Neural crest cell (in vitro differentiated cells): ENCODE data around the gene IL13RA2. TPM values are rescaled to one million over a fixed set of nuclear protein-coding genes. Genes with fewer than 3 reads are reported as not detected.

Source experiments
- DNase-seq: peaks from one replicate; pipeline ENCODE4 v3.0.0; 2021; ENCODE audit warnings: low read depth, mixed read lengths, low spot score
- H3K27ac Mint-ChIP-seq: one replicate; pipeline ENCODE4 v1.8.0; 2021; ENCODE audit warnings: mild to moderate bottlenecking, mixed read lengths; ENCODE audit not compliant: unreplicated experiment
- H3K27me3 Mint-ChIP-seq: 2 replicates; pipeline ENCODE4 v1.8.0; 2021; ENCODE audit warnings: low read depth, mild to moderate bottlenecking, mixed read lengths
- H3K36me3 Mint-ChIP-seq: 2 replicates; pipeline ENCODE4 v1.8.0; 2021; ENCODE audit warnings: low read depth, mild to moderate bottlenecking, mixed read lengths
- H3K4me1 Mint-ChIP-seq: 2 replicates; pipeline ENCODE4 v1.8.0; 2021; ENCODE audit warnings: mixed read lengths
- H3K4me3 Mint-ChIP-seq: one replicate; pipeline ENCODE4 v1.8.0; 2021; ENCODE audit warnings: mild to moderate bottlenecking, mixed read lengths
- H3K9me3 Mint-ChIP-seq: 2 replicates; pipeline ENCODE4 v1.8.0; 2021; ENCODE audit warnings: mixed read lengths
- total RNA-seq: library from RNA; stranded (reverse); gene quantifications from 2 replicates; pipeline ENCODE4 v1.2.1, GENCODE V29; 2021
- TF ChIP-seq, protein P1 (sequence below): fragments of 200-600 bp; sonication (generic); conservative IDR thresholded peaks from 2 replicates; pipeline ENCODE4 v1.5.0; 2021; ENCODE audit warnings: antibody characterized with exemption, mild to moderate bottlenecking

Gene IL13RA2
- total RNA-seq, 1 donor from 2014 or later, result 0.51 TPM

DNA sequence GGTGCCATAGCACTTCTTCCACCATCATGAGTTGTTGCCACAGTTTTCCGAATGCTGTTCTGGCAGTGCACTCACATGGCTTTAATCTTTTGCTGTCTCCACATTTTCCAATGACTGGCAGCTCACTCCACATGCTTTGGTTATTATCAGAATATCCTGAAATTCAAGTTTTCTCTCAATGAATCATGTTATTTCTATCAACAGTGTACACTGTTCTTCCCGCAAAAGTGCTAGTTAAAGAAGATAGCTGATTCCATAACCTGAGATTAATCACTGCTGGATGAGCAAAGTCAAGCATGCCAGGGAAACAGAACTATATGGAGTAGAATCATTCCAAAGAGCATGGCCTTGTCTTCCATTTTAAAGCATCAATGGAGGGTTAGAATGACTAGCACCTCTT is 14.6 kb upstream of the IL13RA2 start:
- H3K4me1 Mint-ChIP-seq, result no peaks in the 10 kb centered on the region
- DNase-seq, result no peak
- H3K27ac Mint-ChIP-seq, result no peak overlapping the region
- H3K27me3 Mint-ChIP-seq, result no peaks in the 10 kb centered on the region
- peaks cover 2% of the 10 kb centered on the region for H3K9me3 Mint-ChIP-seq
- H3K36me3 Mint-ChIP-seq, result no peaks in the 10 kb centered on the region
- no peak overlapping the region for H3K4me3 Mint-ChIP-seq
- TF ChIP-seq, protein P1, sequence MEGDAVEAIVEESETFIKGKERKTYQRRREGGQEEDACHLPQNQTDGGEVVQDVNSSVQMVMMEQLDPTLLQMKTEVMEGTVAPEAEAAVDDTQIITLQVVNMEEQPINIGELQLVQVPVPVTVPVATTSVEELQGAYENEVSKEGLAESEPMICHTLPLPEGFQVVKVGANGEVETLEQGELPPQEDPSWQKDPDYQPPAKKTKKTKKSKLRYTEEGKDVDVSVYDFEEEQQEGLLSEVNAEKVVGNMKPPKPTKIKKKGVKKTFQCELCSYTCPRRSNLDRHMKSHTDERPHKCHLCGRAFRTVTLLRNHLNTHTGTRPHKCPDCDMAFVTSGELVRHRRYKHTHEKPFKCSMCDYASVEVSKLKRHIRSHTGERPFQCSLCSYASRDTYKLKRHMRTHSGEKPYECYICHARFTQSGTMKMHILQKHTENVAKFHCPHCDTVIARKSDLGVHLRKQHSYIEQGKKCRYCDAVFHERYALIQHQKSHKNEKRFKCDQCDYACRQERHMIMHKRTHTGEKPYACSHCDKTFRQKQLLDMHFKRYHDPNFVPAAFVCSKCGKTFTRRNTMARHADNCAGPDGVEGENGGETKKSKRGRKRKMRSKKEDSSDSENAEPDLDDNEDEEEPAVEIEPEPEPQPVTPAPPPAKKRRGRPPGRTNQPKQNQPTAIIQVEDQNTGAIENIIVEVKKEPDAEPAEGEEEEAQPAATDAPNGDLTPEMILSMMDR, result no peak

DNA sequence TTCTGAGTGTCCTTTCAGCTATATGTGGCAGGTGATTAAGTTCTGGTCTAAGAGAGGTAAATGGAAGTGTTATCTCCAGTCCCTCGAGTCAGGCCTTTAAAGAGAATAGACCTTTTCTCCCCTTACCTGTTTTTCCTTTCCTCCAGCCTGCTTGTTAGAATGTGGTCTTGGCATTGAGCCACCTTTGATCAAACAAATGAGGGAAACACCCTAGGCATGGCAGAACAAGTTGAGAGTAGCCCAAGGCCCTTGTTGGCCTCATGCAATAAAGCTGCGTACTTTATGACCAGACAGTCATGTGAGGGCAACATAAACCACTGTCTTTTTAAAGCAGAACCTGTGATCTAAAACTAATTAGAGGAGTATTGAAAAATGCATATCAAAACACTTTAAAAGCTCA is 13.2 kb upstream of the IL13RA2 start:
- TF ChIP-seq, protein P1, result no peak
- H3K9me3 Mint-ChIP-seq, result peaks cover 2% of the 10 kb centered on the region
- DNase-seq, result no peak
- no peak overlapping the region for H3K27ac Mint-ChIP-seq
- no peaks in the 10 kb centered on the region for H3K27me3 Mint-ChIP-seq
- no peaks in the 10 kb centered on the region for H3K36me3 Mint-ChIP-seq
- no peaks in the 10 kb centered on the region for H3K4me1 Mint-ChIP-seq
- no peak overlapping the region for H3K4me3 Mint-ChIP-seq

DNA sequence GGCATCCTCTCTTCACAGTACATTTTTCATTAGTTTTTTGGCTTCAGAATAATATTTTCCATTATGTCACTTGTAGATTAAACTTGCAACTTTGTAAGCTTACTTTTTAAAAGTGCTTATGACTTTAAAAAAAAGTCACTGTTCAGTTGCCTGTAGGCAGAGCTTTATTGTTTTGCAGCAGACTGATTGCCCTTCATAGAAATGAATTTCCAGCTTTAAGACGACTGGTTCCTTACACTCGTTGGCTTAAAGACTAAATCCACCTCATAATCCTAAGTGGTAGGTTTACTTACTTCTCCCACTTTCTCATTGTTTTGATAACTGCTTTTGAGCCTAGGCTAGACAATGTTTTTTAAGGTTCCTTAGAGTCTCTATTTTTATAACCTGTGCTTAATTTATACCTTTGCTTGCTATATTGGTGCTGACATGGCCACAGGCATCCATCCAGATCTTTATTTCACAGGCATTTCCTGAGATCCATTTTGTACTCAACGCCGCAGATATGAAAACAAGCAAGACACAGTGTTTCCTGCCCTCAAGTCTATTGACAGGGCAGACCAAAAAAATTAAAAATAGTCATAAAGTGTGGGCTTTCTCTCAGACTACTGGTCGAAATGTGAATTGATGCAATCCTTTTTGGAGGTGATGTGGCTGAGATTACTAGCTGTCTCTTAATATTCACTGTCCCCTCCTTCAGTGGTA is 12.6 kb upstream of the IL13RA2 start:
- no peak overlapping the region for H3K27ac Mint-ChIP-seq
- H3K9me3 Mint-ChIP-seq, result peaks cover 2% of the 10 kb centered on the region
- H3K4me3 Mint-ChIP-seq, result no peak overlapping the region
- no peak for DNase-seq
- H3K27me3 Mint-ChIP-seq, result no peaks in the 10 kb centered on the region
- no peaks in the 10 kb centered on the region for H3K36me3 Mint-ChIP-seq
- TF ChIP-seq, protein P1, result no peak
- H3K4me1 Mint-ChIP-seq, result no peaks in the 10 kb centered on the region

DNA sequence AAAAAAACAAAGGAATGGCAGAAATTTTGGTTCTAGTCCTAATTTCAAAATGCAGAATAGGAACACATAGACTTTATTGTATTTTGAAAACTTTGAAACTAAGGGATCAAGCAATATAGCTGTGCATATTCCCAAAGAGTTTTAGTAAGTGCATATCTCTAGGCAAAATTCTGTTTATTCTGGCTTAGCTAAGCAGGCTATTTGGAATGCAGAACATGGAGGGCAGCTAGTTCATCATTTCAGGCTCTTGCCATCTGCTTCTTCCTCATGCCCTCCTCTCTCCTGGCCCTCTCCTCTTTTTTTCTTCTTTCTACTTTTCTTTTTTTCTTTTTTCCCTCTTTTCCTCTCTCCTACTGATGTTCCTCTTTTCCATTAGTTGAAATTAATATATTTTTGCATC is 12.0 kb upstream of the IL13RA2 start:
- Mint-ChIP-seq H3K27me3 (no peaks in the 10 kb centered on the region), H3K4me3 (no peak overlapping the region), H3K9me3 (peaks cover 2% of the 10 kb centered on the region), H3K27ac (no peak overlapping the region), H3K36me3 (no peaks in the 10 kb centered on the region), H3K4me1 (no peaks in the 10 kb centered on the region)
- DNase-seq, result no peak
- TF ChIP-seq, protein P1, result no peak

DNA sequence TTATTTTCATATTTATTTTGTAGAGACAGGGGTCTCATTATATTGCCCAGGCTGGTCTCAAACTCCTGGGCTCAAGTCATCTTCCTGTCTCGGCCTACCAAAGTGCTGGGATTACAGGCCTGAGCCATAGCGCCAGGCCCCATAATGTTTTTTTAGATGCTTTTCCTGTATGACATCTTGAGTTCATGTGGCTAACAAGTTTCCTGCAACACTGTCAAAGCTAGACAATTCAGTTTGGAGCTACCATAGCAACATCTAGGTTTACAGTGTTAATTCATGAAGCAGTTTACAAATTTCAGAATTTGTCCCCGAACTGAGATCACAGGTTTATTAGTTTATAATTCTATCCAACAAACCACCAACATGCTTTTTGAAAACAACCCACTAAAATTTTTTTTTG is 6.4 kb upstream of the IL13RA2 start:
- Mint-ChIP-seq H3K4me3 (no peak overlapping the region), H3K9me3 (peaks cover 2% of the 10 kb centered on the region), H3K27ac (no peak overlapping the region), H3K27me3 (no peaks in the 10 kb centered on the region), H3K4me1 (no peaks in the 10 kb centered on the region), H3K36me3 (no peaks in the 10 kb centered on the region)
- TF ChIP-seq, protein P1, result no peak
- no peak for DNase-seq
